CD14-positive monocyte (primary cell): ENCODE data around the gene IDI1. TPM values are rescaled to one million over a fixed set of nuclear protein-coding genes. Genes with fewer than 3 reads are reported as not detected.

ENCODE experiments used
- DNase-seq, 3 donors: peaks; one replicate each; pipeline ENCODE4 v3.0.0-alpha.2; 2011 to 2022
- H2AFZ ChIP-seq: 2 replicates; pipeline ENCODE4 v1.6.0; 2012; ENCODE audit warnings: mild to moderate bottlenecking, low read depth, low read length, inconsistent platforms; ENCODE audit not compliant: insufficient read depth, poor library complexity, severe bottlenecking
- H3K27ac ChIP-seq, 2 donors: 1 replicate in 1 of 2; 2 replicates in 1 of 2; pipeline ENCODE4 v1.5.1; 2012 to 2013; ENCODE audit warnings: low read length in 2 of 2, control low read depth in 1 of 2, inconsistent platforms in 1 of 2, low read depth in 1 of 2, mild to moderate bottlenecking in 1 of 2
- H3K27me3 ChIP-seq, 2 donors: one replicate each; pipeline versions ENCODE4 v1.6.0 to v1.6.1; 2011 to 2013; ENCODE audit warnings: low read length in 2 of 2; ENCODE audit not compliant: control insufficient read depth in 2 of 2, insufficient read depth in 2 of 2
- H3K36me3 ChIP-seq, 2 donors: replicated peaks in 1 of 2; 1 replicate in 1 of 2; 2 replicates in 1 of 2; pipeline versions ENCODE4 v1.5.1 to v1.6.1; 2012 to 2013; ENCODE audit warnings: low read length in 2 of 2, control low read depth in 1 of 2, inconsistent platforms in 1 of 2, mild to moderate bottlenecking in 1 of 2; ENCODE audit not compliant: insufficient read depth in 2 of 2, control insufficient read depth in 1 of 2
- H3K4me1 ChIP-seq, 2 donors: 1 replicate in 1 of 2; 2 replicates in 1 of 2; pipeline versions ENCODE4 v1.5.1 to v1.6.1; 2012 to 2013; ENCODE audit warnings: low read length in 2 of 2, control low read depth in 1 of 2, inconsistent platforms in 1 of 2, mild to moderate bottlenecking in 1 of 2, moderate library complexity in 1 of 2; ENCODE audit not compliant: insufficient read depth in 2 of 2, control insufficient read depth in 1 of 2
- H3K4me2 ChIP-seq: replicated peaks from 2 replicates; pipeline ENCODE3; 2012; ENCODE audit warnings: low read length, moderate library complexity, mild to moderate bottlenecking; ENCODE audit not compliant: poor library complexity, severe bottlenecking; ENCODE audit errors: extremely low read depth
- H3K4me3 ChIP-seq, 3 experiments: fragments of 200-600 bp in 1 of 3; sonication (generic) in 1 of 3; replicated peaks in 1 of 3; 1 replicate in 2 of 3; 2 replicates in 1 of 3; pipeline ENCODE4 v1.5.1; 2011 to 2013; ENCODE audit warnings: low read length in 3 of 3, mild to moderate bottlenecking in 3 of 3, control low read depth in 2 of 3, low read depth in 2 of 3, inconsistent platforms in 1 of 3, moderate library complexity in 1 of 3
- H3K79me2 ChIP-seq: 2 replicates; pipeline ENCODE4 v1.6.0; 2012; ENCODE audit warnings: mild to moderate bottlenecking, control low read depth, inconsistent platforms, low read length, moderate library complexity; ENCODE audit not compliant: insufficient read depth
- H3K9ac ChIP-seq: 2 replicates; pipeline ENCODE4 v1.6.0; 2017; ENCODE audit warnings: low read length, mild to moderate bottlenecking; ENCODE audit not compliant: insufficient read depth, poor library complexity, severe bottlenecking
- H3K9me3 ChIP-seq, 2 donors: replicated peaks in 1 of 2; 1 replicate in 1 of 2; 2 replicates in 1 of 2; pipeline versions ENCODE4 v1.5.1 to v1.6.1; 2012 to 2013; ENCODE audit warnings: low read length in 2 of 2, control low read depth in 1 of 2; ENCODE audit not compliant: control insufficient read depth in 1 of 2, insufficient read depth in 1 of 2
- H4K20me1 ChIP-seq: 2 replicates; pipeline ENCODE4 v1.6.0; 2012; ENCODE audit warnings: mild to moderate bottlenecking, low read length, control low read depth, moderate library complexity; ENCODE audit not compliant: insufficient read depth
- H3K27ac Mint-ChIP-seq, 7 donors: one replicate each; pipeline ENCODE4 v1.8.0; 2020; ENCODE audit warnings: mild to moderate bottlenecking in 7 of 7, mixed read lengths in 7 of 7, moderate library complexity in 6 of 7, inconsistent platforms in 2 of 7
- H3K27me3 Mint-ChIP-seq, 3 donors: one replicate each; pipeline ENCODE4 v1.8.0; 2021 to 2022; ENCODE audit warnings: low read depth in 3 of 3, mild to moderate bottlenecking in 3 of 3, mixed read lengths in 3 of 3, moderate library complexity in 3 of 3, inconsistent platforms in 1 of 3
- H3K36me3 Mint-ChIP-seq, 2 donors: one replicate each; pipeline ENCODE4 v1.8.0; 2020; ENCODE audit warnings: mixed read lengths in 2 of 2, inconsistent platforms in 1 of 2, mild to moderate bottlenecking in 1 of 2
- H3K4me1 Mint-ChIP-seq: one replicate; pipeline ENCODE4 v1.8.0; 2020; ENCODE audit warnings: mild to moderate bottlenecking, mixed read lengths
- H3K4me3 Mint-ChIP-seq, 2 donors: one replicate each; pipeline ENCODE4 v1.8.0; 2020; ENCODE audit warnings: mild to moderate bottlenecking in 2 of 2, mixed read lengths in 2 of 2, moderate library complexity in 1 of 2
- H3K9me3 Mint-ChIP-seq, 7 donors: one replicate each; pipeline ENCODE4 v1.8.0; 2020 to 2022; ENCODE audit warnings: mixed read lengths in 7 of 7, mild to moderate bottlenecking in 6 of 7, moderate library complexity in 6 of 7, inconsistent platforms in 2 of 7
- CTCF ChIP-seq: fragments of 200-600 bp; IDR thresholded peaks from one replicate; pipeline ENCODE4 v1.8.0; 2022; ENCODE audit warnings: antibody characterized with exemption, mild to moderate bottlenecking
- WGBS: methylation state at CpG from one replicate; pipeline ENCODE4 v1.1.5; 2013; ENCODE audit warnings: missing lambda C conversion rate; ENCODE audit not compliant: insufficient coverage; 5-methylcytosine and 5-hydroxymethylcytosine counted together
- intact Hi-C, 2 donors: fragments of 100-400 bp; cut with micrococcal nuclease; formaldehyde crosslinking; loops; one replicate each; pipeline versions ENCODE4 v1.15.0 to v1.15.1; 2023
- polyA plus RNA-seq, 3 donors: library from polyadenylated mRNA; depleted of rRNA in 1 of 3; unstranded in 2 of 3; stranded (reverse) in 1 of 3; fragments of 300-500 nt in 2 of 3; fragments of >200 nt in 1 of 3; fragmentation: Illumina TruSeq in 2 of 3; gene quantifications; 1 replicate in 2 of 3; 2 replicates in 1 of 3; pipeline ENCODE4 v1.2.3, GENCODE V29; 2012 to 2021

Gene IDI1
- polyA plus RNA-seq, 3 donors, result 35.0 to 139 (median 46.9) TPM

GRCh38 chr10:1086787-1087186 lies 37.9 kb upstream of the IDI1 start:
- Histone ChIP-seq H3K4me3 (no peak overlapping the region), H3K4me1 (no peaks in the 10 kb centered on the region), H3K79me2 (peaks cover 31% of the 10 kb centered on the region), H3K36me3 (peaks cover 98 to 99% of the 10 kb centered on the region in 2 donors), H4K20me1 (peaks cover 92% of the 10 kb centered on the region), H3K9me3 (no peaks in the 10 kb centered on the region), H3K27me3 (no peaks in the 10 kb centered on the region), H3K4me2 (no peak overlapping the region), H2AFZ (no peak overlapping the region), H3K9ac (no peak overlapping the region), H3K27ac (no peak overlapping the region)
- Mint-ChIP-seq H3K4me1 (no peaks in the 10 kb centered on the region), H3K27ac (peak overlapping the region in 3 of 7 donors; percentile 33 to 56 (median 34)), H3K36me3 (peaks cover 90 to 96% of the 10 kb centered on the region in 2 donors), H3K4me3 (no peak overlapping the region), H3K27me3 (no peaks in the 10 kb centered on the region), H3K9me3 (peaks cover 0 to 1% (median 0%) of the 10 kb centered on the region in 7 donors)
- TF ChIP-seq CTCF, result no peak
- 81% methylated on average over 7 of the region's 13 CpGs for WGBS
- no peak for DNase-seq
- intact Hi-C loops, result no loop called here

- H3K9me3 Mint-ChIP-seq, result peaks cover 0 to 1% (median 0%) of the 10 kb centered on the region in 7 donors
- no peak overlapping the region for H2AFZ ChIP-seq
- H3K27me3 ChIP-seq, result no peaks in the 10 kb centered on the region
- peaks cover 19% of the 10 kb centered on the region for H3K79me2 ChIP-seq
- peaks cover 97 to 99% of the 10 kb centered on the region in 2 donors for H3K36me3 ChIP-seq
- H3K4me1 Mint-ChIP-seq, result no peaks in the 10 kb centered on the region
- intact Hi-C loops, result no loop called here
- no peaks in the 10 kb centered on the region for H3K9me3 ChIP-seq
- no peaks in the 10 kb centered on the region for H3K4me1 ChIP-seq
- H3K27ac ChIP-seq, result no peak overlapping the region
- no peak for TF ChIP-seq CTCF
- H3K4me2 ChIP-seq, result no peak overlapping the region
- no CpG with 5 or more reads among the region's 4 CpGs for WGBS
- H3K9ac ChIP-seq, result no peak overlapping the region
- no peak for DNase-seq
- no peak overlapping the region for H3K4me3 Mint-ChIP-seq
- H3K27me3 Mint-ChIP-seq, result no peaks in the 10 kb centered on the region
- H3K27ac Mint-ChIP-seq, result peak overlapping the region in 1 of 7 donors; percentile 42
- no peak overlapping the region for H3K4me3 ChIP-seq
- H4K20me1 ChIP-seq, result peaks cover 78% of the 10 kb centered on the region
- H3K36me3 Mint-ChIP-seq, result peaks cover 89 to 97% of the 10 kb centered on the region in 2 donors
Measured at GRCh38 chr10:1085258-1085657, 36.3 kb upstream of the IDI1 start.
